Astrocyte (in vitro differentiated cells and primary cell): ENCODE results near the gene TLCD1. TPM values are rescaled to one million over a fixed set of nuclear protein-coding genes. Genes with fewer than 3 reads are reported as not detected.
"Not testable (repeated sequence)": the region's sequence is repeated elsewhere in the genome, so short reads cannot be mapped to it uniquely, and the experiment has no call there.

Experiments
- DNase-seq: peaks from one replicate; pipeline ENCODE4 v3.0.0-alpha.2; 2010; ENCODE audit warnings: low read depth
- FAIRE-seq: peaks from 2 replicates; lab custom pipeline; 2011; peaks lifted over from hg19 to GRCh38; lab: Jason Lieb, UNC
- H2AFZ ChIP-seq: 2 replicates; pipeline ENCODE4 v1.6.0; 2012; ENCODE audit warnings: low read depth, low read length, inconsistent platforms
- H3K27ac ChIP-seq: 2 replicates; pipeline ENCODE4 v1.5.1; 2011; ENCODE audit warnings: low read depth, low read length, inconsistent platforms
- H3K27me3 ChIP-seq: 2 replicates; pipeline ENCODE4 v1.6.0; 2011; ENCODE audit warnings: low read length, inconsistent platforms; ENCODE audit not compliant: insufficient read depth
- H3K36me3 ChIP-seq: 2 replicates; pipeline ENCODE4 v1.5.1; 2011; ENCODE audit warnings: low read length, inconsistent platforms; ENCODE audit not compliant: insufficient read depth
- H3K4me1 ChIP-seq: 2 replicates; pipeline ENCODE4 v1.5.1; 2011; ENCODE audit warnings: low read length, inconsistent platforms; ENCODE audit not compliant: insufficient read depth
- H3K4me2 ChIP-seq: 2 replicates; pipeline ENCODE4 v1.6.0; 2012; ENCODE audit warnings: low read length, inconsistent platforms
- H3K4me3 ChIP-seq: 2 replicates; pipeline ENCODE4 v1.5.1; 2011; ENCODE audit warnings: low read depth, mild to moderate bottlenecking, low read length, inconsistent platforms; ENCODE audit not compliant: insufficient read depth
- H3K79me2 ChIP-seq: 2 replicates; pipeline ENCODE4 v1.6.0; 2012; ENCODE audit warnings: mild to moderate bottlenecking, low read length, inconsistent platforms; ENCODE audit not compliant: insufficient read depth
- H3K9ac ChIP-seq: 2 replicates; pipeline ENCODE4 v1.6.0; 2012; ENCODE audit warnings: mild to moderate bottlenecking, low read length, inconsistent platforms
- H3K9me3 ChIP-seq: 2 replicates; pipeline ENCODE4 v1.5.1; 2012; ENCODE audit warnings: low read depth, mild to moderate bottlenecking, low read length, inconsistent platforms; ENCODE audit not compliant: insufficient read depth
- H4K20me1 ChIP-seq: 2 replicates; pipeline ENCODE4 v1.6.0; 2012; ENCODE audit warnings: low read length, inconsistent platforms; ENCODE audit not compliant: insufficient read depth
- H3K27ac Mint-ChIP-seq: one replicate; pipeline ENCODE4 v1.8.0; 2021; ENCODE audit warnings: mild to moderate bottlenecking, mixed read lengths; ENCODE audit not compliant: unreplicated experiment
- H3K27me3 Mint-ChIP-seq: one replicate; pipeline ENCODE4 v1.8.0; 2021; ENCODE audit warnings: low read depth, mixed read lengths; ENCODE audit not compliant: unreplicated experiment
- H3K36me3 Mint-ChIP-seq: one replicate; pipeline ENCODE4 v1.8.0; 2021; ENCODE audit warnings: low read depth, mixed read lengths; ENCODE audit not compliant: unreplicated experiment
- H3K4me1 Mint-ChIP-seq: one replicate; pipeline ENCODE4 v1.8.0; 2021; ENCODE audit warnings: low read depth, mixed read lengths; ENCODE audit not compliant: unreplicated experiment
- H3K4me3 Mint-ChIP-seq: one replicate; pipeline ENCODE4 v1.8.0; 2021; ENCODE audit warnings: mild to moderate bottlenecking, moderate library complexity, mixed read lengths; ENCODE audit not compliant: unreplicated experiment
- H3K9me3 Mint-ChIP-seq: one replicate; pipeline ENCODE4 v1.8.0; 2021; ENCODE audit warnings: mild to moderate bottlenecking, mixed read lengths; ENCODE audit not compliant: unreplicated experiment
- CTCF ChIP-seq: IDR thresholded peaks from 2 replicates; pipeline ENCODE4 v1.5.1; 2011; ENCODE audit warnings: low read depth, mild to moderate bottlenecking, inconsistent platforms, low read length, moderate library complexity; ENCODE audit not compliant: insufficient read depth
- EZH2 ChIP-seq: IDR thresholded peaks from 2 replicates; pipeline ENCODE4 v1.6.1; 2012; ENCODE audit warnings: mild to moderate bottlenecking, low read length, inconsistent platforms; ENCODE audit not compliant: insufficient read depth
- total RNA-seq: library from RNA; stranded (reverse); gene quantifications from 2 replicates; pipeline ENCODE4 v1.2.1, GENCODE V29; 2021

TLCD1 gene
- total RNA-seq, 1 donor from 2014 or later, result 25.1 TPM

- Histone ChIP-seq H3K27me3 (no peaks in the 10 kb centered on the region), H3K36me3 (peaks cover 35% of the 10 kb centered on the region), H3K27ac (peak overlapping the region; percentile 51), H3K79me2 (peaks cover 32% of the 10 kb centered on the region), H3K9ac (peak overlapping the region; percentile 80), H3K4me3 (peak overlapping the region; percentile 59), H2AFZ (no peak overlapping the region), H3K9me3 (no peaks in the 10 kb centered on the region), H4K20me1 (peaks cover 48% of the 10 kb centered on the region), H3K4me2 (peak overlapping the region; percentile 98), H3K4me1 (peaks cover 48% of the 10 kb centered on the region)
- FAIRE-seq (no peak), DNase-seq (peak; percentile 57)
- H3K4me3 Mint-ChIP-seq, result peak overlapping the region; percentile 99
- H3K36me3 Mint-ChIP-seq, result peaks cover 6% of the 10 kb centered on the region
- H3K27me3 Mint-ChIP-seq, result no peaks in the 10 kb centered on the region
- H3K4me1 Mint-ChIP-seq, result peaks cover 37% of the 10 kb centered on the region
- no peak for TF ChIP-seq CTCF
- TF ChIP-seq EZH2, result no peak
- no peaks in the 10 kb centered on the region for H3K9me3 Mint-ChIP-seq
- peak overlapping the region; percentile 90 for H3K27ac Mint-ChIP-seq
Observed at GRCh38 chr17:28725660-28726225, 290 bp downstream of the TLCD1 start.

GRCh38 chr17:28725166-28725659 lies 820 bp downstream of the TLCD1 start:
- Mint-ChIP-seq H3K27me3 (no peaks in the 10 kb centered on the region), H3K4me1 (peaks cover 37% of the 10 kb centered on the region), H3K27ac (peak overlapping the region; percentile 90), H3K9me3 (no peaks in the 10 kb centered on the region), H3K4me3 (peak overlapping the region; percentile 99), H3K36me3 (peaks cover 10% of the 10 kb centered on the region)
- H3K27ac ChIP-seq, result peak overlapping the region; percentile 51
- peaks cover 48% of the 10 kb centered on the region for H3K4me1 ChIP-seq
- peaks cover 37% of the 10 kb centered on the region for H3K79me2 ChIP-seq
- peak; percentile 63 for DNase-seq
- H3K27me3 ChIP-seq, result no peaks in the 10 kb centered on the region
- peaks cover 36% of the 10 kb centered on the region for H3K36me3 ChIP-seq
- peak overlapping the region; percentile 80 for H3K9ac ChIP-seq
- H2AFZ ChIP-seq, result no peak overlapping the region
- H4K20me1 ChIP-seq, result peaks cover 53% of the 10 kb centered on the region
- no peak for FAIRE-seq
- H3K9me3 ChIP-seq, result no peaks in the 10 kb centered on the region
- peak overlapping the region; percentile 59 for H3K4me3 ChIP-seq
- peak overlapping the region; percentile 98 for H3K4me2 ChIP-seq
- no peak for TF ChIP-seq CTCF
- TF ChIP-seq EZH2, result no peak

GRCh38 chr17:28724500-28725165 lies 1.4 kb downstream of the TLCD1 start:
- Histone ChIP-seq H3K27ac (peak overlapping the region; percentile 51), H3K9me3 (no peaks in the 10 kb centered on the region), H3K4me1 (peaks cover 48% of the 10 kb centered on the region), H3K36me3 (peaks cover 36% of the 10 kb centered on the region), H3K9ac (peak overlapping the region; percentile 80), H3K4me2 (peak overlapping the region; percentile 98), H2AFZ (no peak overlapping the region), H4K20me1 (peaks cover 55% of the 10 kb centered on the region), H3K79me2 (peaks cover 43% of the 10 kb centered on the region), H3K27me3 (no peaks in the 10 kb centered on the region), H3K4me3 (peak overlapping the region; percentile 59)
- Mint-ChIP-seq H3K4me1 (peaks cover 37% of the 10 kb centered on the region), H3K27ac (peak overlapping the region; percentile 90), H3K9me3 (no peaks in the 10 kb centered on the region), H3K27me3 (no peaks in the 10 kb centered on the region), H3K4me3 (peak overlapping the region; percentile 99), H3K36me3 (peaks cover 10% of the 10 kb centered on the region)
- DNase-seq (no peak), FAIRE-seq (no peak)
- TF ChIP-seq CTCF, result no peak
- TF ChIP-seq EZH2, result no peak

GRCh38 chr17:28723836-28724499 lies 2.1 kb downstream of the TLCD1 start:
- H2AFZ ChIP-seq, H3K27me3 Mint-ChIP-seq, H3K27me3 ChIP-seq, DNase-seq, H3K9me3 ChIP-seq, H3K36me3 Mint-ChIP-seq, FAIRE-seq, H3K27ac ChIP-seq, H3K9me3 Mint-ChIP-seq, H3K4me3 ChIP-seq: not testable (repeated sequence)
- H3K79me2 ChIP-seq, result peaks cover 43% of the 10 kb centered on the region
- peaks cover 36% of the 10 kb centered on the region for H3K36me3 ChIP-seq
- peak overlapping the region; percentile 99 for H3K4me3 Mint-ChIP-seq
- H4K20me1 ChIP-seq, result peaks cover 55% of the 10 kb centered on the region
- peak overlapping the region; percentile 98 for H3K4me2 ChIP-seq
- H3K9ac ChIP-seq, result peak overlapping the region; percentile 80
- H3K4me1 ChIP-seq, result peaks cover 53% of the 10 kb centered on the region
- peak overlapping the region; percentile 67 for H3K27ac Mint-ChIP-seq
- peaks cover 34% of the 10 kb centered on the region for H3K4me1 Mint-ChIP-seq
